ENCODE data around the gene UBE2S.
"Not testable (repeated sequence)": the region's sequence is repeated elsewhere in the genome, so short reads cannot be mapped to it uniquely, and the experiment has no call there.

UBE2S gene

GRCh38 chr19:55402509-55402908 is 5.1 kb downstream of the UBE2S start:
- no peak for DNase-seq

- DNase-seq, result not testable (repeated sequence)
Observed at GRCh38 chr19:55401390-55401789, 6.2 kb downstream of the UBE2S start.

GRCh38 chr19:55400281-55401087 is 7.1 kb downstream of the UBE2S start:
- DNase-seq, result no peak

GRCh38 chr19:55398200-55398925 is 9.2 kb downstream of the UBE2S start:
- DNase-seq, result no peak

GRCh38 chr19:55392820-55393761 is 14.5 kb downstream of the UBE2S start:
- DNase-seq, result no peak

GRCh38 chr19:55391702-55392615 is 15.6 kb downstream of the UBE2S start:
- DNase-seq, result no peak

DNA sequence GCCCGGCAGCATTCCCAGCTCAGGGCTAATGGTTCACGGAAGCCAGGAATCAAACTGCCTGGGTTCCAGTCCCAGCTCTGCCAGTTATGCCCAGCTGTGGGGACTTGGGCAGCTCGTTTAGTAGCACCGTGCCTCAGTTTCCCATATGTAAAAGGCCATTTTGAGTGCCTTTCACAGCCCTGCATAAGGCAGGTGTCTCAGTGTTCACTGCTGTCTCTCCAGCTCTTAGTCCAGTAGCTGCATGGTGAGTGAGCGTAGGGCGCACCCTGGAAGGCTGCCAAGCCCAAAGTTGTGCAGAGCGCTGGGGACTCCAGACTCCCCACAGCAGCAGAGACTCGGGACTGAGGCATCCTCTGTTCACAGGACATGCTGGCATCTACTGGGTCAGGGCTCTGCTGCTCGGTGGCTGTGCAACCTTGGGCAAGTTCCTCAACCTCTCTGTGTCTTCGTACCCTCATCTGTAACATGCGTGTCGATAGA is 16.4 kb downstream of the UBE2S start:
- no peak for DNase-seq

GRCh38 chr19:55390461-55390880 is 17.1 kb downstream of the UBE2S start:
- no peak for DNase-seq

- no peak for DNase-seq
Observed at GRCh38 chr19:55389386-55390317, 17.9 kb downstream of the UBE2S start.

DNA sequence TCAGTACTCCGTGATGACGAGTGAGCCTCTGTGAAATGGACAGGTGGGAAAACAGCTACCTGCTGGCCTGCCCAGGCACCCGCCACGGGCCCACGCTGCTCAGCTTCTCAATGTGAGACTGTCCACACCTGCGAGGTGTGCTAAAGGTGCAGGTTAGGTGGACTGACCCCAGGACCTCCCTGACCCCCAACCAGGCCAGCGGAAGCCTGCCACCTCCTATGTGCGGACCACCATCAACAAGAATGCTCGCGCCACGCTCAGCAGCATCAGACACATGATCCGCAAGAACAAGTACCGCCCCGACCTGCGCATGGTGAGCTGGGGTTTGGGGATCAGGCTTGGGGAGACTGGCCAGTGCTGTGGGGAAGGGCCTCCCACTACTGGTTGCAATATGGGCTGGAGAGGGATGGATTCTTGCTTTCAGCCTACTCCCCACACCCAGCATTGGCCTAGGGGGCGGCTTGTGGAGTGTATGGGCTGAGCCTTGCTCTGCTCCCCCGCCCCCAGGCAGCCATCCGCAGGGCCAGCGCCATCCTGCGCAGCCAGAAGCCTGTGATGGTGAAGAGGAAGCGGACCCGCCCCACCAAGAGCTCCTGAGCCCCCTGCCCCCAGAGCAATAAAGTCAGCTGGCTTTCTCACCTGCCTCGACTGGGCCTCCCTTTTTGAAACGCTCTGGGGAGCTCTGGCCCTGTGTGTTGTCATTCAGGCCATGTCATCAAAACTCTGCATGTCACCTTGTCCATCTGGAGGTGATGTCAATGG is 19.7 kb downstream of the UBE2S start:
- no peak for DNase-seq

GRCh38 chr19:55386493-55386971 is 21.1 kb downstream of the UBE2S start:
- DNase-seq, result peak in 1 of 2 donors; percentile 15

- peak; percentile 98 to 99 for DNase-seq
Observed at GRCh38 chr19:55385724-55386492, 21.7 kb downstream of the UBE2S start, which contains the start of gene RPL28. Gene RPL28 (plus strand): TSS chr19:55385932. CDS start chr19:55386358, 426 bp downstream.

- peak; percentile 90 to 95 for DNase-seq
Observed at GRCh38 chr19:55384920-55385723, 22.5 kb downstream of the UBE2S start.

DNA sequence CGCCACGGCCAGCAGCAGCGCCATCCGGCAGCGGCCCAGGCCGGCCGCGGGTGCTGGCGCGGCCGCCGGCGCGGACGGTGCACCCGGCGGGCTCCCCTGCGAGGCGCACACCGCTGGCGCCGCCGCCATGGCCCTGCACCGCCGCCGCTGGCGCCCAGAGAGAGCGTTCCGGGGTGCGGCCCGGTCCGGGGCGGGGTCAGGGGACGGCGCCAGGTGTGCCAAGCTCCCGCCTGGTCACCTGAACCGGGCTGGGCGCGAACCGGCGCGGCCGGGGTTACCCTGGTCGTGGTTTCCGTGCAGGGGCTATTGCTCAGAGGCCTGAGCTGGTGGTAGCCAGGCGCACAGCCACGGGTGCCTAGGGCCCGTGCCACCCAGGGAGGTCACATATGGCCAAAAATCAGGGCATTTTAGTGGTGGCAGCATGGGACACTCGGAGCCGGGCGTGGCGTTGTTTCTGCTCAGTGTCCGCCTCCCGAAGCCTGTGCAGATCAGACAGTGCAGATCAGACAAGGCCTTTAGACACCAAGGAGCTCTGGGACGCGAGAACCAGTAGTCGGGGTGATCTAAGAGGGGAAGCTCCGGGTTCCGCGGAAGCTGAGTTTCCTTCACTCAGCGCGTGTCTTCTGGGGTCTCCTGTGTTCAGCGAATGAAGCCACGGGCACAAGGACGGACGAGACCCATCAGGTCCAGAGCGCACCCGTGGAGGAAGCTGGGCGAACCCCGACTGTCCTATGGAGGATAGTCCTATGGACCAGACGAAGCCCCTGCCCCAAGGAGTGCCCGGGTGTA is 23.3 kb downstream of the UBE2S start, which contains the start of gene TMEM238:
TSS of gene TMEM238 (minus strand) at position 162 of the 789 bp plus-strand sequence. CDS start at position 129, 33 bp downstream.
- peak; percentile 26 to 38 for DNase-seq

- DNase-seq, result peak; percentile 31 to 33
Observed at GRCh38 chr19:55383279-55384130, 24.1 kb downstream of the UBE2S start.
